ENCODE measurements around the gene AKT3.
"Not testable (repeated sequence)": the region's sequence is repeated elsewhere in the genome, so short reads cannot be mapped to it uniquely, and the experiment has no call there.

AKT3 gene

DNA sequence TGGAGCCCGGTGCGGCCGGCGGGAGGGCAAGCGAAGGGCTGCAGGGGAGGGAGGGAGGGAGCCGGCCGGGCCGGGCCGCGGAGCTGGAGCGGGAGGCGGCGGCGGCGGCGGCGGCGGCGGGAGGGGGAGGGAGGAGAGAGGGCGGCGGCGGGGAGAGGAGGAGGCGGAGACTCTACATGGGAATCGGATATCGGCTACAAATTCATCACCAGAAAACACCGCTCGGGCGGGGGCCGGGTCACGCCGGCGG lies at the start of gene AKT3:
AKT3 (minus strand) TSS at position 42 of the 250 bp plus-strand sequence. CDS start 7,073 bp downstream, outside the sequence.
- DNase-seq (ENCODE audit: low spot score): peak; percentile 74

DNA sequence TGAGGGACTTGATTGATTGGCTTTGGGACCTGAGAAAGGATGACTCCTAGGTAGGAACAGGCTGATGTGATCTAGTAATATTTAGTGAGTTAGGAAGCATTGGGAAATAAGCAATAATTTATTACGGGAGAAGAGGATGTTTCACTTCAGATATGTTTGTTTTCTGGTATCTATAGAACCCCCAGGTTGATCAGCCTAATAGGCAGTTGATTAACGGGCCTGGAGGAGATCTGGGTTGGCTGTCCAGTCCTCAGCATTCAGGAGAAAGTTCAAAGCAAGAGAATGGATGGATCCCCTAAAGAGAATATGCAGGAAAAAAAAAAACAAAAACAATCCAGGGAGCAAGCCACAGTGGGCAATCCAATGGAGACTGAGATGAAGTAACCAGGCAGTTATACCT lies 48.2 kb upstream of the AKT3 start:
- DNase-seq (ENCODE audit: low spot score): no peak

DNA sequence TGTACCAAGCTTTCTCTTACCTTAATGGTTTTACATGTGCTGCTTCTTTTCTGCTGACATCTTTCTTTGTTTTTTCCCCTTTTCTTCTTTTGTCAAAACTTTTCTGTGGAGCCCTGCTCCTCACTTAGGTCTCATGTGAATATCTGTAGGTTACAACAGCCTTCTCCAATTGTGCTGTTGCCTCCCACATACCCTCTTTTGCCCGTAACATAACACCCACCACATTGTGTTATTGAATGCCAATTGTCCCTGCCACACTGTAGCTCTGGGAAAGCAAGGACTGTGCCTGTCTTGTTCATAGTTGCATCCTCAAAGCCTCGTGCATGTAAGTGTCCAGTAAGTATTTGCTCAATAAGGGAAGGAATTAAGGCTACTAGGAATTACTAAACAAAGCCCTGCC lies 46.3 kb upstream of the AKT3 start:
- no peak for DNase-seq (ENCODE audit: low spot score)

DNA sequence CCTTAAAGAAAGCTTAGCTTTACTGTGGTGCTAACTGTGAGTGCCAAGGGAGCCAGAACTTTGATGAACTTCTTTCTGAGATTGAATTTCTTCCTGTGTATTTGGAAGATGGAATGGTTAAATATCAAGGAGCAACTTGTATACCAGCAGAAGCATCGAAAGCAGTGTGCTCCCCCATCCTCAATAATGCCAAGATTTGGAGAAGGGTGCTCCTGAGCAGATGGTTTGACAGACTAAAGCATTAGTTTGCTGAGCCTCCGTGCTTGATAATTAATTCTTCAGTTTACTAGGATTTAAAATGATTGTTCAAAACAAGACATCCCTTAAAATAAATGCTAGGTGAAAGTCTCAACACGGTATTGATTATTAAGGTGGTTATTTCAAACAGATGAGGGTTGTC lies 42.4 kb upstream of the AKT3 start:
- DNase-seq (ENCODE audit: low spot score): no peak

DNA sequence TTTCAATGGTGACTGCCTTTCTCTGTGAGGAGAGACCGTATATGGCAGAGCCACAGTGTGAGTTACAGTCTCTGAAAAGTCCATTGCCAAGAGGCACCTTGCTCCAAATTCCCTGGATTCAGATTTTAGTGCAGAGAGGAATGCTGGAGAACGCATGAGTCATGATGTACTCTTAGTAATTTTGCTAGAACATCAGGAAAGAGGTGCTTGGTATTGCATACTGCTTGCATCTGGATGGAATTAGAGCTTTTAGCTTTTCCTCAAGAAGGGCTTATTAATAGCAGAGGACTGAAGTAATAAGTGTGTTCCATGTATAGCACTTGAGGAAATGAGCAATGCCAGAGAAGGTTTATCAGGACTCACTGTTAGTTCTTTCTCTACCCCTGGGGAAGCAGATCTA lies 40.5 kb upstream of the AKT3 start:
- no peak for DNase-seq (ENCODE audit: low spot score)

DNA sequence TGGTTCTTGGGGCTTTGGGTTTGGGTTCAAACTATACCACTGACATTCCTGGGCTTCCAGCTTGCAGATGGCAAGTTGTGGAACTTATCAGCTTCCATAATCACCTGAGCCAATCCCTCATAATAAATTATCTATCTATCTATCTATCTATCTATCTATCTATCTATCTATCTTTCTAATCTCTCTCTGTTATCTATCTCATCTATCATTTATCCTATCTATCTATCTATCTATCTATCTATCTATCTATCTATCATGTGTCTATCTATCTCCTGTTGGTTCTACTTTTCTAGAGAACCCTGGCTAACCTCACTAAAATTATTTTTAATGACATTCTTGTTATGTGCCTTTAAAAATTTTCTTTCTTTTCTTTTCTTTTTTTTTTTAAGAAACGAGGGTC lies 35.8 kb upstream of the AKT3 start:
- DNase-seq (ENCODE audit: low spot score): no peak

DNA sequence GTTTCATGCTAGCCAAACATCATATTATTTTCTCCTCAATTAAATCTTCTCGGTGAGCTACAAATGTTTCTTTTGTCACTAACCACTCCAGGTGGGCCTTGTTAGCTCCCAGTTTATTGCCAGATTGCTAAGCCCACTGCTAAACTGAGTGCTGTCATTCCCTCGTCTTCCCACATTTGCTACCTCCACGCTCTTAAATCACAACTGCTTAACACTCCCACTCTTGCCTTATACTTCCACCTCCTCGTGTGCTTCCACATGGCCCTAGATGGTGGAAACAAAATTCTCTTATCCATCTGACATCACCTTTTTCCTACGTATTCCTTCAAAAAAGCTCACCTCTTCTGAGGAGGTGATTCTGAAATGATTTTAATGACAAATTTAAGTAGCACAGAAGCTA lies 34.6 kb upstream of the AKT3 start:
- no peak for DNase-seq (ENCODE audit: low spot score)

DNA sequence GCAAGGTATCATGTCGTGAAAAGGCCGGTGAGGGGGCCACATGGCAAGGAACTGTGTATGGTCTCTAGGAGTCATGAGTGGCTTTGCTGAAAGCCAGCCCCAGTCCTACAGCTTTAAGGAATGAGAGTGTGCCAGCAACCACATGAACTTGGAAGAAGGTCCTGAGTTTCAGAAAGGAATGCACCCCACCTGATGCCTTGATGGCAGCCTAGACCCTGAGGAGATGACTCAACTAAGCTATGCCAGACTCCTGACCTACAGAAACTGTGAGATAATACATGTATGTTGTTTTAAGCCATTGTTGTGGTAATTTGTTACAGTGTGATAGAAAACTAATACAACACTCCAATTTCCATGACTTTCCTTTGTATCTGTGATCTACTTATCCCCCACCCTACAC lies 33.5 kb upstream of the AKT3 start:
- no peak for DNase-seq (ENCODE audit: low spot score)

DNA sequence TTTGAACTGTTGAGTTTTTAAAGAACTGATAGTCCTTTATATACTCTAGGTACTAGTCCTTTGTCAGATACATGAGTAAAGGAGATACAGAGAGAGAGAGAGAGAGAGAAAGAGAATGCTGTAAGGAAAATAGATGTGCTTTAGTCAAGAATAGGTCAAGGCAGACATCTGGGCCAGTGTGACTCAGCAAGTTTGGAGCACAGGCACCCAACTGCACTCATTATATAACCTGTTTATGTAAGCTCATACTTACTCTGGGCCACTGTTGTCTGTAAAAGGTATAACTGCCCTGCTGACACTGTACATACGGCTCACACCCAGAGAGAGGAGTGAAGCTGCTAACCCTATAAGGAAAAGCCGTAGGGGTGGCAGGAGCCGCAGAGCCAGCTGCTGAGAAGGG lies 32.2 kb upstream of the AKT3 start:
- DNase-seq (ENCODE audit: low spot score): no peak

DNA sequence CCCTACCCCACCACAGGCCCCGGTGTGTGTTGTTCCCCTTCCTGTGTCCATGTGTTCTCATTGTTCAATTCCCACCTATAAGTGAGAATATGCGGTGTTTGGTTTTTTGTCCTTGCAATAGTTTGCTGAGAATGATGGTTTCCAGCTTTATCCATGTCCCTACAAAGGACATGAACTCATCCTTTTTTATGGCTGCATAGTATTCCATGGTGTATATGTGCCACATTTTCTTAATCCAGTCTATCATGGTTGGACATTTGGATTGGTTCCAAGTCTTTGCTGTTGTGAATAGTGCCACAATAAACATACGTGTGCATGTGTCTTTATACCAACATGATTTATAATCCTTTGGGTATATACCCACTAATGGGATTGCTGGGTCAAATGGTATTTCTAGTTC lies 27.0 kb upstream of the AKT3 start:
- DNase-seq (ENCODE audit: low spot score): not testable (repeated sequence)

DNA sequence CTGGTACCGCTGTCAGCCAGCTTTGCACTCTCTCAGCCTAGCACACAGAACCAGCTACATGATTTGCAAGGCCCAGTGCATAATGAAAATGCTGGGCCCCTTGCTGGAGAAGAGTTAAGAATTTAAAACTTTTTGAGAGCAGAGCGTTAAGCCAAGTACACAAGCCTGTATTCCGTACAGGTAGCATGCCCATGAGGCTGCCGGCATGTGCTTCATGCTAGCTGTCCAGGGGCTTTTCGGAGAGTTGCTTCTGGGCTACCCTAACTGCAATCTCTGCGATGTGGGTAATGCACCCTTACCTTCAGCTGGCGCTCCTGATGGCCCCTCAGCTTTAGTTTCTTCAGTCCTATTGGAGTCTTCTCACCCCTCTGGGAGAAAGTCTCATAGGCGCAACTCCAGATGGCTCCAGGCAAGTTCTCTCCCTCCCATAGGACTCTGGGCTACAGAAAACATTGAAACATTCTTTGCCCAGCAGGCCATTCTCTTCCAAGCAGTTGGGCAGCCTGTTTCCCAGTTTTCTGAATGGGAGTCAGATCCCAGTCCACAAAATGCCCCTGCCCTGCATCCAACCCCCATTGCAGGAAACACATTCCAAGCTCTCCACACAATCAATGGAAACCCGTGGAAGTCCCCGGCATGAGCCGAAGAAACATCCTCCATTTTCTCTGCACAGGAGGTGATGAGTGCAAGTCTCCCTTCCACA lies 5.7 kb upstream of the AKT3 start:
- DNase-seq (ENCODE audit: low spot score): no peak

DNA sequence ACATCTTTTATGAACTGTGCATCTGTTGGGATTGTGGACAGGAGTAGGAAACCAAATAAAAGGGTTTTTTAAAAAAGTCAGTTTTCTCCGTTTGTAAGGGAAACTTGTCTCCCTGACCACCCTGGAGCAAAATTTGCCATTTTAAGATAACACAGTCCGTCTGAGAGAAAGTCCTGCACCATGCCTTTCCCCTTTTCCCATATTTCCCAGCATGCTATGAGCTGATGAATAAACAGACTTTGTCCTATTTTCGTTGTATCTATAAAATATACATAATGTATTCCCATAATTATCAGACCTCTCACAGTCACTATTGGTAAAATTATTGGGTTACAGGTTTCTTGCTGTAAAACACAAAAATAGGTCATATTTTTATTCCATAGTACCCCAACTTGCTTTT lies 1.7 kb upstream of the AKT3 start:
- DNase-seq (ENCODE audit: low spot score): no peak

DNA sequence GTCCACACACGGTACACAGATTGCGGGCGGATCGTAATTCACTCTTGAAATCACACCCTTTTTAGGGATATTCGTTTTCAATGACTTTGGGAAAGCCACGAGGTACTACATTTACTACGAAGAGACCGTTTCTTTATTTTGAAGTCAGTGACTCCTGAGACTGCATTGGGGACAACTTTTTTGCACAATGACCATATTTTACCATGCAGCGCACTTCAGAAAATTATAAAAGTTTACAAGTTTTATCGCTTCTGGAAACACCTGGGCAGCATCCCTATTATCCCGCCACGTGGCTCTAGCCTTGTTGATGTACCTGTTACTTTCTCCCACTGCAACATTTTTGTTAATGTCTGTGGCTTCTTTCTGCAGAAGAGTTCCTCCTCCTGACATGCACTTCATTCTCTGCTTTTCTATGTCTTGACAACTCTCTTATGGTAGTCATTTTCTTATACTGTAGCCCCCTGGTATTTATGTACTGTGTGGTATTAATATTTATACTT lies 1.3 kb upstream of the AKT3 start:
- DNase-seq (ENCODE audit: low spot score): no peak

DNA sequence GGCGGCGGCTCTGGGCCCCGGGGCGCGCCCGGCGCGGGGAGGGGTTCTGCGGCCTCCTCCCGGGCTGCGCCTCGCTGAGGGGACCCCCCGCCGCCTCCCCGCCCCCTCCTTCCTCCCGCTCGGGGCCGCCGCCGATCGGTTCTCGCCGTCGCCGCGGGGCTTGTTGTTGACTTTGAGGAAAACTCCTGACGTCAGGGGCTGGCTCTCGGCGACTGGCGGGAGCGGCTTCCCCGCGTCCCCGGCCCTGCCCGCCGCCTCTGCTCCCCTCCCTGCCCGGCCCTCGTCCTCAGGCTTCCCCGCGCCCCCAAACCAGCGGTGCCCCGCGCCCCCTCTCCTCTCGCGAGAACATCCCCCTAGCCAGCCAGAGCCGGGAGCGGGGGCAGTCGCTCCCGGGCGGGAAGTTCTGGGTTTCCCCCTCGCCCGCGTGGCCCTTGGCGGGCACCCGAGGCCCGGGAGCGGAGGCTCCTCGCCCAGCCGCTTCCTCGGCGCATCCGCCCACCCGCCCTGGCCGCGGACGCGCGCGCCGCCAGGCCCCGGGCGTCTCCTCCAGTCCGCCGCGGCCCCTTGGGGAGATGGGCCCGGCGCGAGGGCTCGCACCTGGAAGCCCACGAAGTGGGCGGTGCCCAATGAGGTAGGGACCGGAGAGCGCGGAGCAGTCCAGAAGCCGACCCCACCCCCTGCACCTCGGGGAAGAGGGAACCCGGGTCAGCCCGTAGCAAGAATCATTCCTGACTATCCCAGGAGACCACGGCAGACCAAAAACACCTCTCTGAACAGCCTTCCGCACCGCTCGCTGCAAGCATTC lies 611 bp upstream of the AKT3 start:
- peak; percentile 70 for DNase-seq (ENCODE audit: low spot score)

DNA sequence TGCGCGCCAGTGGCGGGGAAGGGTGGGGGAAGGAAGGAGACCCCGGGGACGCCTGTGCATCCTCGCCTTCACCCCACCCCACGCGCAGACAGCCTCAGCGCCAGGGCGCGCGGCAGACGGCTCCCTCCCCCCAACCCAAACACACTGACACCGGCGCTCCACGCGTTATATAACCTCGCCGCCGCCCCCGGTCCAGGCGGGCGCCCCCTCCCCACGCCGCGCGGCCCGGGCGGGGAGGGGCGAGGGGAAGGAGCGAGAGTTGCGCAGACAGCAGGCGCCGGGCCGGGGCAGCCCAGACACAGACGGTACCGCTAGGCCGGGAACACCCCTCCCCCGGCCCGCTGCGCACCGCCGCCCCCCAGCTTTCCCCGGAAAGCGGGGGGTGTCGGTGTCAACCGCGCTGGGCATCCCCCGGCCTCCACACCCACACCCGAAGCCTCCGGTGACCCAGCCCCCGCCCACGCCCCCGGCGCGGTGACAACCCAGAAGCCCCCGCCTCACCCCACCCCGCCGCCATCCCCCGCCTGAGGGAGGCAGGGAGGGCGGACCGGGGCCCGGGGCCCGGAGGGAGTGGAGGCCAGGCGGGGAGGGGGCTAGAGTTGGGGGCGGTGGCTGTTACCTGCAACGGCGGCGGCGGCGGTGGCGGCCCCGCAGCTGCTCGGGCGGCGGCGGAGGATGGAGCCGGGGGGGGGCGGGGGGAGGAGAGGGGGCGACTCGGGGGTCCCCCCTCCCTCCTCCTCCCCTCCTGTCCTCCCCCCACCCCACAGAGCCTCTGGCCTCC lies 432 bp downstream of the AKT3 start:
- DNase-seq (ENCODE audit: low spot score): no peak

DNA sequence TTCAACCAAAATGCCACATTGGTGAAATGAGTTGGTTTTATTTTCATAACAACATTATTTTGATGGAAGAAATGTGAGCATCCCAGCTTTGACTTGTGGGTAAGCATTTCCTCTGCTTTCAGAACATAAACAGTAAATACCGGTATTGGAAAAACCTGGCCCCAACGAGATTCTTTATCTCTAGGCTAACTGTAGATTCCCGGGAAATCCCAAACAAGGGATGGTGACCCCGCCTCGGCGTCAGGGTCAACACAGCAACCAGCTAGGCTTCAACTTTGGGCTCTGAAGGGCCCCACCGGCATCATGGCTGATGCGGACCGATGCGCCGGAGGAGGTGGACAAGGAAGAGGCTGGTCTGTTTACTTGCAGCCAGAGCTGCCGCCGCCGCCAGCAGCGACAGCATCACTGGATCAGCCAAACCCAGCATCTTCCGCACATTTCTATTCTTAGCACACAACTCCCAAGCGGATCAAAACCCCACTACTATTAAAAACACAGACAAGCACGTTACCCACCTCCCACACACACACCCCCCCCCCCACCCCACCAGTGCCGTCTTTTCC lies 1.1 kb downstream of the AKT3 start:
- DNase-seq (ENCODE audit: low spot score): peak; percentile 83

DNA sequence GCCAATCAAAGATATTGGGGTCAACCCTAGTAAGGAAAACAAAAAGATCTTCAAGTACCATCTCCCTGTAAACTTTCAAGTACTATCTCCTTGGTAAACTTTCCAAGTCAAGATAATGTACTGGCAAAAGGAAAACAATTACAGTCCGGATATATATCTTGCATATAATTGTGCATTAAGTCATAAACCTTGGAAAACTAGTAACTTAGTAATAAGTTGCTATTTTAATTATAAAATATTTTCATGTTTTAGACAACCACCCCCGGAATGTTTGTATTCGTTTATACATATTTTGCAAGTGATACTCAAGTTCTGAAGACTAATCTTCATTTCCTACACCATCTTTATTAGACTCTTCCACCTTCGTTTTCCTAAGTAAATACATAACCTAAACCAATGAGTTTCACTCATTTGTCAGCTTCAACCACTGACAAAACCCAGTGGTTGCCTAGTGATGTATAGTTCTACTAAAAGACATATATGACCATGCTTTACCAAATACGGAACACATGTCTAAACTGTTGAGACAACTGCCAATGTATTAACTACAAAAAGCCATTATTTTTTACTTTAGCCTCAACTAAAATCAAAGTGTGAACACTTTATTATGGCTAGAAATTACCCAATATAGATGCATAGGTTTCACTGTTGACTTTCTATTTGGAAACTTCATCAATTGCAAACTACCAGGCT lies 1.7 kb downstream of the AKT3 start:
- no peak for DNase-seq (ENCODE audit: low spot score)

DNA sequence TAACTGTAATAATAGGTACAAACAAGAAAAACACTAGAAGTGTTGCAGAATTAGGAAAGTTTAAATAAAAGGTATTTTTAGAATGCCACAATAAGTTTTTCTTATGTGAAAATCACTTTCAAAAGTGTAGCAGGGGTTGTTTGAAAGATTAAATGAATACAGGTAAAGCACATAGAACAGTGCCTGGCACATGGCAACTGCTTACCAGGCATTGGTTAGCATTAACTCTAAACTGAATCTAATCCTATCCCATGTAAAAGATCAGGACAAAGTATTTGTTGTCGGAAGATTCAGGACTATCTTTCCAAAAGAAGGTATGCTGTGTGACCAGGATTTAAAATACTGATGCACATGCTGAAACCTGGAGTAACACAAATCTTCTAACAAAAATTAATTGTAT lies 3.3 kb downstream of the AKT3 start:
- DNase-seq (ENCODE audit: low spot score): no peak

DNA sequence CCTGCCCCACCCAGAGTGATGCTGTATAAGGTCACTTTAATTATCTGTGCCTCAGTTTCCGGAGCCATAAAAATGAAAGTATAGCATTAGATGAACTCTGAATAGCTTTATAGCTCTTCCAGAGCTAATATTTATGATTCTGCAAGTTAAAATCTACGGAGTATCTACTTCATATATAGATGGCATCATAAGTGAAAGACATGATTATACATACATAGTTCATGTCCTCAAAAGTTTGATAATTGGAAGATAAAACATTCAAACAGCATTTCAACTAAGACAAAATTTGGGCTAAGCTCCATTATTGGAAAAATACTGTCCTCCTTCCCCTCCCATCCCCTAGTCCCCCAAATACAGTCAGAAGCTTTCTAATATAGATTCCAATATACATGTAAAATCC lies 4.2 kb downstream of the AKT3 start:
- DNase-seq (ENCODE audit: low spot score): no peak

DNA sequence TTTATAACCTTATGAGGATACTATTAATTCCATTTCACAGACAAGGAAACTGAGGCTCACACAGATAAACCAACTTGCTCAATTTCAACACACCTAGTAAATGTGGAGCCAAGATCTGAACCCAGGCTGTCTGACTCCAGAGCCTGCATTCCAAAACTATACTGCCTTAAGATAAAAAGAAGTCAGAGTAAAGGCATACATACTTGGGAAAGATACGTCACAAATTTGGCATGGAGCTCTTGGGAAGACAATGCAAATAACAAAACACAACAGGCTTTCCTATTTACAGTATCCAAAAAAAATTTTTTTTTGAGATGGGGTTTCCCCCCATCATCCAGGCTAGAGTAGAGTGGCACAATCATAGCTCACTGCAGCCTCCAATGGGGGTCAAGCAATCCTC lies 5.9 kb downstream of the AKT3 start:
- no peak for DNase-seq (ENCODE audit: low spot score)

DNA sequence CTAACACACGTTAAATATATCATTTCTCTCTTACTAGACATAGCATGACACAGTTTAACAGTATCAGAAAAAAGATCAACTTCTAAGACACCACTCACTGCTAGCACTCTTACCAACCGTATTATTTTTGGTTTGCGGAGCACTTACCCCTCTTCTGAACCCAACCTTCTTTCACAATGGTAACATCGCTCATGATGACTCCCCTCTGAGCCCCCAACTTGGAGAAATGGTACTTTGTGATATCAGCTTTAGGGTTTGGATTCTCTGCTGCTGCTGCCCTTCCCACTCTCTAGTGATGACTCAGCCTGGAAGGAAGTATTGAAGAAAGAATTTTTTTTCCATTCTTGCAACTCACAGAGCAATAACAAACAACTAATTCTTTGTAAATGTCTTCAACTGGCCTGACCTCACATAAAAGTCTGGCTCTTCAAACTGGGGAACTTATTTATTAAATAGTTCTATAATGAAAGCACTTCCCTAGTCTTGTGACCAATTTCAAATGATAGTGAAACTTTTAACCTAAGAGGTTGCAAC lies 7.0 kb downstream of the AKT3 start:
- no peak for DNase-seq (ENCODE audit: low spot score)

DNA sequence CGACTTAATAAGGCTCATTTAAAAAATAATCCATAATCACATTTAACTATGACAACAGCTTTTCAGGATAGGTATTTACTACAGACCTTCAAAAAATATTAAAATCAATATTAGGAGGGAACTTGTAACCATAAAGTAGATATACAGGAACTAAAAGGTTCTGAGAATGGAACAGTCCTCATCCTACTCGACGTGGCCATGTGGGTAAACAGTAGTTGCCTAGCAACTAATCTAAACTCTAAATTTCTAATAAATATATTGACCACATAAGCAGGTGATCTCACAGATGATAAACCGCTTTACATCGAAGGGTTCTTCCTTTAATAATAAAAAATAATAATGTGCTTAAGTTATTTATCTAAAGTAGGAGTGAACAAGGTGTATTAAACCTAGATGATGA lies 7.9 kb downstream of the AKT3 start:
- DNase-seq (ENCODE audit: low spot score): no peak

Data from cerebellar cortex (tissue), 1 donor.